Cardiac fibroblast (primary cell): ENCODE data around the gene SOBP.
"Not testable (repeated sequence)": the region's sequence is repeated elsewhere in the genome, so short reads cannot be mapped to it uniquely, and the experiment has no call there.

Experiments used
- DNase-seq, 2 donors: peaks; one replicate each; pipeline versions ENCODE4 v3.0.0 to v3.0.0-alpha.2; 2010; ENCODE audit warnings: low read depth in 2 of 2
- H3K4me3 ChIP-seq, 2 donors: replicated peaks in 1 of 2; 1 replicate in 1 of 2; 2 replicates in 1 of 2; pipeline ENCODE4 v1.5.1; 2011; ENCODE audit warnings: low read depth in 2 of 2, low read length in 2 of 2, mild to moderate bottlenecking in 2 of 2, moderate library complexity in 1 of 2
- TF ChIP-seq, protein P1 (sequence below): IDR thresholded peaks from one replicate; pipeline ENCODE4 v1.5.1; 2011; ENCODE audit warnings: low read depth, mild to moderate bottlenecking, low read length, inconsistent platforms

SOBP gene

DNA sequence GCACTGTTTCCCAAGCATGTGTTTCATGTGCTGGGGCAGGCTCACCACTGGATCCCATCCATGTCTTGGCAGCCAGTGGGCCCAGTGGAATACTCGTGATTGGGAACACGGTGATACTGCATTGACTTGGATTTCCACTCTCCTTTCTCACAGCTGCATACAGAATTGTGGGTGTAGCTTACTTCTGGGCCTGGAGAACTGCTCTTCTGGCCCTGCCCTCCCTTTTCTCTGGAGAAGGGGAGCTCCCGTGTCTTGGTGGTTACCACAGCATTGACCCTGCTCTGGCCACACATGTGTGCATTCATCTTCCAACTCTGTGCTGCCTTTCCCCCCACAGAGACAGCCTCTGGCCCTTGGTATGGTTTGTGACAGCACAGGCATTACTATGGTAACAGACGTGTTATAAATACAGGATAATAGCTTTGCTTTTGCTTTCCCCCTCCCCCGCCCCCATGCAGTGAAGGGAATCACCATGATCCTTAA lies 21.6 kb downstream of the SOBP start:
- DNase-seq, result peak in 1 of 2 donors; percentile 37
- TF ChIP-seq, protein P1, sequence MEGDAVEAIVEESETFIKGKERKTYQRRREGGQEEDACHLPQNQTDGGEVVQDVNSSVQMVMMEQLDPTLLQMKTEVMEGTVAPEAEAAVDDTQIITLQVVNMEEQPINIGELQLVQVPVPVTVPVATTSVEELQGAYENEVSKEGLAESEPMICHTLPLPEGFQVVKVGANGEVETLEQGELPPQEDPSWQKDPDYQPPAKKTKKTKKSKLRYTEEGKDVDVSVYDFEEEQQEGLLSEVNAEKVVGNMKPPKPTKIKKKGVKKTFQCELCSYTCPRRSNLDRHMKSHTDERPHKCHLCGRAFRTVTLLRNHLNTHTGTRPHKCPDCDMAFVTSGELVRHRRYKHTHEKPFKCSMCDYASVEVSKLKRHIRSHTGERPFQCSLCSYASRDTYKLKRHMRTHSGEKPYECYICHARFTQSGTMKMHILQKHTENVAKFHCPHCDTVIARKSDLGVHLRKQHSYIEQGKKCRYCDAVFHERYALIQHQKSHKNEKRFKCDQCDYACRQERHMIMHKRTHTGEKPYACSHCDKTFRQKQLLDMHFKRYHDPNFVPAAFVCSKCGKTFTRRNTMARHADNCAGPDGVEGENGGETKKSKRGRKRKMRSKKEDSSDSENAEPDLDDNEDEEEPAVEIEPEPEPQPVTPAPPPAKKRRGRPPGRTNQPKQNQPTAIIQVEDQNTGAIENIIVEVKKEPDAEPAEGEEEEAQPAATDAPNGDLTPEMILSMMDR, result no peak
- H3K4me3 ChIP-seq, result no peak overlapping the region

DNA sequence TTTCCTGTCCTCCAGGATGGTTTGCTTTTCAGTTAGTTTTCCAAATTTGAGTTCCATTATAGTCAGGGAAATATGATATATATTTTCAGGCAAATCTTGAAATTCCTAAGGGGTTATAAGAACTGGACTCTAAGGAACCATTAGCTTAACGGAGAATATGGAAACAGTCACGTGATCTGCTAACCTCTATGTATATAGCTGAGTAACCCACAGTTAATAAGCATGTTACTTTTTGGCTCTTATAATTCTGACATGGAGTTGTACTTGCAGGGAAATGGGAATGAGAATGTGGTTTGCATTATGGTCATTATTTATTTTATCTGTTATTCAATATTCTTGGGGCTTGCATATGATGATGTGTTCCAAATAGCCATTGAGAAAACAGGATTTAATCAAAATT lies 23.3 kb downstream of the SOBP start:
- no peak overlapping the region for H3K4me3 ChIP-seq

DNA sequence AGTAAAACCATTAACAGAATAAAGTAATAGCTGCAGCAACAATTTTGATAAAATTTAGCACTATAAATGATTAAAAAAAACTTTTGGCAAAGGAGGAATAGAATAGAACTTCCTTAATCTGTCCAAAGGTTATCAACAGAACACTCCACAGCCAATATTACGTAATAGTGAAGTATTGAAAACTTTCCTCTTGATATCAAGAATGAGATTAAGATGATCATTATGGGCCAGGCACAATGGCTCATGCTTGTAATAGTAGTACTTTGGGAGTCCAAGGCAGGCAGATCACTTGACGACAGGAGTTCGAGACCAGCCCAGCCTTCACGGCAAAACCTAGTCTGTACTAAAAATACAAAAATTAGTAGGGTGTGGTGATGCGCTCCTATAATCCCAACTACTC lies 26.0 kb downstream of the SOBP start:
- no peak overlapping the region for H3K4me3 ChIP-seq
- TF ChIP-seq, protein P1, result no peak
- no peak for DNase-seq

More for the DNA sequence above, 23.3 kb downstream of the SOBP start:
- no peak for DNase-seq
- TF ChIP-seq, protein P1, result no peak

DNA sequence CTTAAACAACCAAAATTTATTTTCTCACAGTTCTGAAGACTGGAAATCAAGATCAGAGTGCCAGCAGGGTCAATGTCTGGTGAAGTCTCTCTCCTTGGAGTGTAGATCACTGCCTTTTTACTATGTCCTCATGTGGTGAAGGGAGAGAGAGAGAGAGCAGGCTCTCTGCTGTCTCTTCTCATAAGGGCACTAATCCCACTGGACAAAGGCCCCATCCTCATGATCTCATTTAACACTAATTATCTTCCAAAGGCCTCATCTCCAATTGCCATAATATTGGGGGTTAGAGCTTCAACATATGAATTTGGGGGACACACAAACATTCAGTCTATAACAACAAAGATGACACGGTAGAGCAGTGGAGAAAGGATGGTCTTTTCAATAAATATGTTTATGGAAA lies 27.4 kb downstream of the SOBP start:
- H3K4me3 ChIP-seq, result no peak overlapping the region
- TF ChIP-seq, protein P1, result no peak
- no peak for DNase-seq

DNA sequence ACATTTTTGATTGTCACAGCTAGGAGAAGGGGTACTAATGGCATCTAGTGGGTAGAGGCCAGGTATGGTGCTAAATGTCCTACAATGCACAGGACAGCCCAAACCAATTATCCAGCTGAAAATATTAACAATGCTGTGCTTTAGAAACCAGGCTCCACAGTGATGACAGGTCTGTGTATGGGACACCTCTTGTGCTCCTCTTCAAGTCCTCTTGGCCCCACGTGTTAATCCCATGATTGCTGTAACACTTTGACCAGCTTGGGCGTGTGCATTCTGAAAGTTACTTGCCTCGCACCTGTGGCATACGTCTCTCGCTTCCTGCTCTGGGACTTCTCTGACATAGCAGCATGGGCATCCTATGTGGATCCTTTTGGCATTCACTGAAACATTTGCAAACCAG lies 29.3 kb downstream of the SOBP start:
- not testable (repeated sequence) for H3K4me3 ChIP-seq, DNase-seq

DNA sequence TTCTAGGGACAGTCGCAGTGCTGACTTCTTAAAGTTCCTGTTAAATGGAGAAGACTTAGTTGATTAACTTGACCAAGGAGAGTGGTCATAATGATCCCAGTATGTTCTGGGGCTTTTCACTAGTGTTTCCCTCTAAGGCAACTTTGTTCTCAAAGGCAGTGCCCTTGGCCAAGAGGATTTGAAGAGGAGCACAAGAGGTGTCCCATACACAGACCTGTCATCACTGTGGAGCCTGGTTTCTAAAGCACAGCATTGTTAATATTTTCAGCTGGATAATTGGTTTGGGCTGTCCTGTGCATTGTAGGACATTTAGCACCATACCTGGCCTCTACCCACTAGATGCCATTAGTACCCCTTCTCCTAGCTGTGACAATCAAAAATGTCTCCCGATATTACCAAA lies 30.8 kb downstream of the SOBP start:
- not testable (repeated sequence) for DNase-seq, H3K4me3 ChIP-seq

DNA sequence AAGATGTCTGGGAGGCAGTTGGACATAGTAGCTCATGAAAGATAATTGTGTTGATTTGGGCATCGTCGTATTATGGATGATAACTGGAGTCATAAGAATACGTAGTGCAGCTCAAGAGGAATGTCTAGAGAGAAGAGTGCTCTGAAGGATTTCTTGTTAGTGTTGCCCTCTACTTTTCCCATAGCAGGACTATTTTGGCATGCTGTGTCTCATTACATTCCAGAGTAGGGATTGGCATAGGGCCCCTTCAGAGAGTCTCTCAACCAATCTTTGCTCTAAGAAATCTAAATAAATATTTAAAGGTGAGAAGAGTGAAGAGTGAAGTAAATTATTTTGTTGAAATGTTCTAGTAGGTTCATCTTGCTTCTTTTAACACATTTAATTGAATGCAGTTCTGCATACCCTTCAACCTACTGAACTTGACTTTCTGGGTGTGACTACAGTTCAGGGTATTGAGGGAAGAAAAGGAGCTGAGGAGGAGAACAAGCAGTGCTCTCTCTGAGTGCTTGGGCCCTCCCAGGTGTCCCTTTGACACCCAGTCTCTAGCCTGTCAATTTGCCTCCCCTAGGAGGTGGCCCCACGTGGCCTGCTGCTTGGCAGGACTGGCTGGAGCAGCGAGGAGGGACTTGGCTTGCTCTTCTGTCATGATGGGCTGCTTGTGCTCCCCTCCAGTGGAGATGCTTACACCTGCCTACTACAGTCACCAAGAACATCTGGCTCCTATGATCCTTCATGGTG lies 33.3 kb downstream of the SOBP start:
- no peak overlapping the region for H3K4me3 ChIP-seq
- no peak for DNase-seq
- TF ChIP-seq, protein P1, result no peak

DNA sequence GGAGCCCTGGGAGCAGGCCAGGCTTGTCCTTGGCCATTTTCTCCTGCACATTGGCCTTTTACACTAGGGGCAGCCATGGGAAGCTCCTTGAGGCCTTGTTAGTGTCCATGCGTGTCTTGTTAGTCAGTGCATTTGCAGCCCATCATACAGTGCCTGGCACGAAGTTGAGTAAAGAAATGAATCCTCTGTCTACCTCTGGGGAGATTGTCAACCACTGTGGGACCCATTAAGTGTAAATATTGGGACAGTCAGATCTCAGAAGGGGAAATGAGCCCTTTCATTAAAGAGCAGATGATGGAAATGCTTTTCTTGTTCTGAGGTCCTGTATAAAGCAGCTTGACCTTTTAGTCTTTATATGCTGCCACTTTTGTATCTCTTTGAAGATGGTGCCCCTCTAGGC lies 33.9 kb downstream of the SOBP start:
- DNase-seq, result no peak
- H3K4me3 ChIP-seq, result no peak overlapping the region
- TF ChIP-seq, protein P1, result no peak
